HG03432 (cell line): ENCODE data around the gene CYP11A1.

ENCODE experiments used
- ATAC-seq: cut with Tn5 transposase; IDR thresholded peaks from one replicate; pipeline ENCODE4 v1.9.1; 2021; ENCODE audit warnings: mild to moderate bottlenecking, moderate library complexity; ENCODE audit not compliant: unreplicated experiment

Gene CYP11A1

GRCh38 chr15:74367296-74367854 is at the start of gene CYP11A1:
Gene CYP11A1 (minus strand): TSS chr15:74367646. CDS start chr15:74367585, 61 bp downstream.
- ATAC-seq, result no peak

- ATAC-seq, result no peak
These were observed 49.8 kb upstream of the CYP11A1 start for GRCh38 chr15:74417225-74417624.

GRCh38 chr15:74415966-74416916 is 48.8 kb upstream of the CYP11A1 start:
- ATAC-seq, result no peak

GRCh38 chr15:74414603-74415338 is 47.3 kb upstream of the CYP11A1 start:
- ATAC-seq, result no peak

GRCh38 chr15:74414081-74414580 is 46.7 kb upstream of the CYP11A1 start:
- no peak for ATAC-seq

- no peak for ATAC-seq
These were observed 46.1 kb upstream of the CYP11A1 start for GRCh38 chr15:74413350-74414080.

- ATAC-seq, result no peak
These were observed 44.7 kb upstream of the CYP11A1 start for GRCh38 chr15:74412159-74412558.

- no peak for ATAC-seq
These were observed 44.2 kb upstream of the CYP11A1 start for GRCh38 chr15:74411686-74412085.

GRCh38 chr15:74410502-74410901 is 43.1 kb upstream of the CYP11A1 start:
- ATAC-seq, result no peak

- ATAC-seq, result no peak
These were observed 41.8 kb upstream of the CYP11A1 start for GRCh38 chr15:74409225-74409624.

- ATAC-seq, result no peak
These were observed 41.4 kb upstream of the CYP11A1 start for GRCh38 chr15:74408815-74409214.

- no peak for ATAC-seq
These were observed 40.9 kb upstream of the CYP11A1 start for GRCh38 chr15:74408385-74408784.

- no peak for ATAC-seq
These were observed 39.7 kb upstream of the CYP11A1 start for GRCh38 chr15:74406992-74407705.

- no peak for ATAC-seq
These were observed 39.1 kb upstream of the CYP11A1 start for GRCh38 chr15:74406517-74406916.

GRCh38 chr15:74405823-74406222 is 38.4 kb upstream of the CYP11A1 start:
- no peak for ATAC-seq

- ATAC-seq, result peak; percentile 36
These were observed 36.6 kb upstream of the CYP11A1 start for GRCh38 chr15:74403991-74404563.

- ATAC-seq, result peak; percentile 18
These were observed 36.1 kb upstream of the CYP11A1 start for GRCh38 chr15:74403588-74403919.

GRCh38 chr15:74402873-74403587 is 35.6 kb upstream of the CYP11A1 start:
- ATAC-seq, result peak; percentile 33

GRCh38 chr15:74402337-74402841 is 34.9 kb upstream of the CYP11A1 start:
- ATAC-seq, result no peak
